Measurements from ENCODE around the gene PHC2.

DNA sequence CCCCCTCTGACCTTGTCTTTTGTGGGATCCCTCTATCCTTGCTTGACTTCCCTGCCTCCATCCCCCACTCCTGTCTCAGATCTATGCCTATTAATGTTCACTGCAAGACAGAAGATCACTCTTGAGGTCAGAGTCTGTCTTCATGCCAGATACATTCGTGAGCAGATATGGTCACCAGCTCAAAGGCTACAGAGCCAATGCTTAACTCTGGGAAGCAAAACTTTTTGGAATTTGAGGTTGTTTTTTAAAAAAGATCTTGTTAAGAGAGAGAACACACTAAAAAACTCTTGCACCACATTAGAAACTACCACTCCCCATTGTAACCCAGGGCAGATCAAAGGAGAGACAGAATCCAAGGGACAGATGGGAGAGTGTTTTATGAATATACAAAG, 92.9 kb downstream of the PHC2 start:
- TF ChIP-seq, protein P1, sequence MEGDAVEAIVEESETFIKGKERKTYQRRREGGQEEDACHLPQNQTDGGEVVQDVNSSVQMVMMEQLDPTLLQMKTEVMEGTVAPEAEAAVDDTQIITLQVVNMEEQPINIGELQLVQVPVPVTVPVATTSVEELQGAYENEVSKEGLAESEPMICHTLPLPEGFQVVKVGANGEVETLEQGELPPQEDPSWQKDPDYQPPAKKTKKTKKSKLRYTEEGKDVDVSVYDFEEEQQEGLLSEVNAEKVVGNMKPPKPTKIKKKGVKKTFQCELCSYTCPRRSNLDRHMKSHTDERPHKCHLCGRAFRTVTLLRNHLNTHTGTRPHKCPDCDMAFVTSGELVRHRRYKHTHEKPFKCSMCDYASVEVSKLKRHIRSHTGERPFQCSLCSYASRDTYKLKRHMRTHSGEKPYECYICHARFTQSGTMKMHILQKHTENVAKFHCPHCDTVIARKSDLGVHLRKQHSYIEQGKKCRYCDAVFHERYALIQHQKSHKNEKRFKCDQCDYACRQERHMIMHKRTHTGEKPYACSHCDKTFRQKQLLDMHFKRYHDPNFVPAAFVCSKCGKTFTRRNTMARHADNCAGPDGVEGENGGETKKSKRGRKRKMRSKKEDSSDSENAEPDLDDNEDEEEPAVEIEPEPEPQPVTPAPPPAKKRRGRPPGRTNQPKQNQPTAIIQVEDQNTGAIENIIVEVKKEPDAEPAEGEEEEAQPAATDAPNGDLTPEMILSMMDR (conservative IDR thresholded peaks at IDR 0.05; ENCODE audit: low read length) = no peak
- no peak for TF ChIP-seq EZH2phosphoT487 (IDR thresholded peaks at IDR 0.05; ENCODE audit: borderline replicate concordance, low read depth, low read length)

All from OCI-LY7 (cell line).